Neural progenitor cell (in vitro differentiated cells): ENCODE results near the gene PHEX. TPM values are rescaled to one million over a fixed set of nuclear protein-coding genes. Genes with fewer than 3 reads are reported as not detected.

Source experiments
- DNase-seq: peaks from one replicate; pipeline ENCODE4 v3.0.0-alpha.2; 2016; ENCODE audit warnings: low spot score
- H2AFZ ChIP-seq: fragments of 200-600 bp; sonication (generic); replicated peaks from 2 replicates; pipeline ENCODE4 v1.6.1; 2016; ENCODE audit warnings: antibody characterized with exemption
- H3F3A ChIP-seq: fragments of 200-600 bp; sonication (generic); 2 replicates; pipeline ENCODE4 v1.6.1; 2016; ENCODE audit warnings: antibody characterized with exemption, low read depth
- H3K27ac ChIP-seq: fragments of 200-600 bp; sonication (generic); 2 replicates; pipeline ENCODE4 v1.5.1; 2016; ENCODE audit warnings: mild to moderate bottlenecking
- H3K27me3 ChIP-seq: fragments of 200-600 bp; sonication (generic); 2 replicates; pipeline ENCODE4 v1.6.1; 2016; ENCODE audit warnings: mild to moderate bottlenecking, moderate library complexity
- H3K36me3 ChIP-seq: fragments of 200-600 bp; sonication (generic); 2 replicates; pipeline ENCODE4 v1.5.1; 2016
- H3K4me1 ChIP-seq: fragments of 200-600 bp; sonication (generic); 2 replicates; pipeline ENCODE4 v1.6.1; 2016; ENCODE audit warnings: mixed run types
- H3K4me2 ChIP-seq: fragments of 200-600 bp; sonication (generic); 2 replicates; pipeline ENCODE4 v1.6.1; 2016
- H3K4me3 ChIP-seq: fragments of 200-600 bp; sonication (generic); 2 replicates; pipeline ENCODE4 v1.5.1; 2016
- H3K79me2 ChIP-seq: fragments of 200-600 bp; sonication (generic); 2 replicates; pipeline ENCODE4 v1.6.1; 2016; ENCODE audit warnings: low read depth
- H3K9ac ChIP-seq: fragments of 200-600 bp; sonication (generic); 2 replicates; pipeline ENCODE4 v1.6.1; 2016
- H3K9me3 ChIP-seq: fragments of 200-600 bp; sonication (generic); 2 replicates; pipeline ENCODE4 v1.5.1; 2016; ENCODE audit warnings: low read depth
- H4K20me1 ChIP-seq: fragments of 200-600 bp; sonication (generic); 2 replicates; pipeline ENCODE4 v1.6.1; 2016; ENCODE audit warnings: low read depth
- H3K27ac Mint-ChIP-seq: 3 replicates; pipeline ENCODE4 v1.8.0; 2021; ENCODE audit warnings: mixed read lengths
- H3K27me3 Mint-ChIP-seq: 2 replicates; pipeline ENCODE4 v1.8.0; 2022; ENCODE audit warnings: low read depth, mild to moderate bottlenecking, inconsistent platforms, moderate library complexity, mixed read lengths; ENCODE audit not compliant: insufficient read depth
- H3K36me3 Mint-ChIP-seq: 3 replicates; pipeline ENCODE4 v1.8.0; 2021; ENCODE audit warnings: mixed read lengths
- H3K4me1 Mint-ChIP-seq: 3 replicates; pipeline ENCODE4 v1.8.0; 2021; ENCODE audit warnings: mixed read lengths
- H3K4me3 Mint-ChIP-seq: 3 replicates; pipeline ENCODE4 v1.8.0; 2021; ENCODE audit warnings: mild to moderate bottlenecking, moderate library complexity, mixed read lengths
- H3K9me3 Mint-ChIP-seq: 3 replicates; pipeline ENCODE4 v1.8.0; 2020; ENCODE audit warnings: mixed read lengths
- EZH2 ChIP-seq: fragments of 200-600 bp; sonication (generic); IDR thresholded peaks from 2 replicates; pipeline ENCODE4 v1.6.1; 2017; ENCODE audit warnings: antibody characterized with exemption, mild to moderate bottlenecking, moderate library complexity
- EZH2phosphoT487 ChIP-seq: fragments of 200-600 bp; sonication (generic); IDR thresholded peaks from 2 replicates; pipeline ENCODE4 v1.6.1; 2017; ENCODE audit warnings: antibody characterized with exemption
- total RNA-seq: library from RNA; depleted of rRNA; stranded (reverse); fragments of >200 nt; gene quantifications from 2 replicates; pipeline ENCODE4 v1.2.3, GENCODE V29; 2015; ENCODE audit warnings: low replicate concordance
- TF ChIP-seq, protein P1 (sequence below): fragments of 200-600 bp; sonication (generic); IDR thresholded peaks from 2 replicates; pipeline ENCODE4 v1.5.1; 2017; ENCODE audit warnings: antibody characterized with exemption, mild to moderate bottlenecking

Gene PHEX
- total RNA-seq, 1 donor from 2014 or later = 0.07 TPM

DNA sequence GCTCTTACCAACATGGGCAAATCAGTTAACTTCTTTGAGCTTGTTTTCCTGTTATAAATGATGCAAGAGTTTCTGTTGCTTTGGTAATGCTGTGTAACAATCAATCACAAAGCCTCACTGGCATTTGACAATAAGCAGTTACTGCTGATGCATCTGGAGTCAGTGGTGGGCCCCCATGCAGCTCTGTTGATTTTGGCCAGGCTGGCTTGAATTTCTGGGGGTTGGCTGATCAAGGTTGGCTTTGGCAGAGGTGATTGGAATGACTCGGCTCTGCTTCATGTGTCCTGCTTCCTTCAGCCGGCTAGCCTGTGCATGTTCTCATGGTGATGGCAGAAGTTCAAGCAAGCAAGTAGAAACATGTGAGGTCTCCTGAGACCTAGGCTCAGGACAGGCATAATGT lies 90.4 kb downstream of the PHEX start:
- H3K27ac ChIP-seq = no peak overlapping the region
- peaks cover 3% of the 10 kb centered on the region for H3K27me3 Mint-ChIP-seq
- H3K9me3 ChIP-seq = peaks cover 6% of the 10 kb centered on the region
- H3K27ac Mint-ChIP-seq = no peak overlapping the region
- TF ChIP-seq EZH2 (no peak), EZH2phosphoT487 (no peak)
- TF ChIP-seq, protein P1, sequence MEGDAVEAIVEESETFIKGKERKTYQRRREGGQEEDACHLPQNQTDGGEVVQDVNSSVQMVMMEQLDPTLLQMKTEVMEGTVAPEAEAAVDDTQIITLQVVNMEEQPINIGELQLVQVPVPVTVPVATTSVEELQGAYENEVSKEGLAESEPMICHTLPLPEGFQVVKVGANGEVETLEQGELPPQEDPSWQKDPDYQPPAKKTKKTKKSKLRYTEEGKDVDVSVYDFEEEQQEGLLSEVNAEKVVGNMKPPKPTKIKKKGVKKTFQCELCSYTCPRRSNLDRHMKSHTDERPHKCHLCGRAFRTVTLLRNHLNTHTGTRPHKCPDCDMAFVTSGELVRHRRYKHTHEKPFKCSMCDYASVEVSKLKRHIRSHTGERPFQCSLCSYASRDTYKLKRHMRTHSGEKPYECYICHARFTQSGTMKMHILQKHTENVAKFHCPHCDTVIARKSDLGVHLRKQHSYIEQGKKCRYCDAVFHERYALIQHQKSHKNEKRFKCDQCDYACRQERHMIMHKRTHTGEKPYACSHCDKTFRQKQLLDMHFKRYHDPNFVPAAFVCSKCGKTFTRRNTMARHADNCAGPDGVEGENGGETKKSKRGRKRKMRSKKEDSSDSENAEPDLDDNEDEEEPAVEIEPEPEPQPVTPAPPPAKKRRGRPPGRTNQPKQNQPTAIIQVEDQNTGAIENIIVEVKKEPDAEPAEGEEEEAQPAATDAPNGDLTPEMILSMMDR = no peak
- no peak overlapping the region for H3K9ac ChIP-seq
- H3K4me3 ChIP-seq = no peak overlapping the region
- H2AFZ ChIP-seq = no peak overlapping the region
- H3K4me2 ChIP-seq = no peak overlapping the region
- no peaks in the 10 kb centered on the region for H3K9me3 Mint-ChIP-seq
- H3K36me3 ChIP-seq = no peaks in the 10 kb centered on the region
- no peak for DNase-seq
- H3K36me3 Mint-ChIP-seq = no peaks in the 10 kb centered on the region
- H3K27me3 ChIP-seq = no peaks in the 10 kb centered on the region
- H3K4me3 Mint-ChIP-seq = no peak overlapping the region
- H4K20me1 ChIP-seq = no peaks in the 10 kb centered on the region
- no peaks in the 10 kb centered on the region for H3K4me1 ChIP-seq
- no peaks in the 10 kb centered on the region for H3F3A ChIP-seq
- no peaks in the 10 kb centered on the region for H3K4me1 Mint-ChIP-seq
- H3K79me2 ChIP-seq = no peaks in the 10 kb centered on the region

DNA sequence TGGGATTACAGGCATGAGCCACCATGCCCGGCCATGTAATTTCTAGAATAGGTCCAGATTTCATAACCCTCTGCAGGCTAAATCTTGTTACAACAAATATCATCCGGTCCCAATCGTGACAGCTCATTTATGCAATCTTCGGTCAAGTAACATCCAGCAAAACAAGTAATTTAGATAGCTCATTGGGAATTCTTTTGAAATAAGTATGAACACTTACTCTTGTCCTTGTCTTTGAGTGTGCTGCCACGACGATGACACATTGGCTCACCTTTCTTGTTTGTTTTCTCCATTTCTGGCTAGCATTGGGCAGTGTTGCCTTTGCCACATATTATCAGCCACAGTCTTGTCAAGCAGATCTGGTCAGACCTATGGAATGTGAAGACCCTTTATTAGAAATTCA lies 92.0 kb downstream of the PHEX start:
- H3K4me1 Mint-ChIP-seq = no peaks in the 10 kb centered on the region
- H3K9ac ChIP-seq = no peak overlapping the region
- no peak overlapping the region for H3K27ac ChIP-seq
- no peak for DNase-seq
- no peaks in the 10 kb centered on the region for H3K36me3 ChIP-seq
- H3K79me2 ChIP-seq = no peaks in the 10 kb centered on the region
- H2AFZ ChIP-seq = no peak overlapping the region
- H3K27me3 ChIP-seq = no peaks in the 10 kb centered on the region
- H3K4me3 ChIP-seq = no peak overlapping the region
- no peak overlapping the region for H3K27ac Mint-ChIP-seq
- H3F3A ChIP-seq = no peaks in the 10 kb centered on the region
- H4K20me1 ChIP-seq = no peaks in the 10 kb centered on the region
- TF ChIP-seq EZH2phosphoT487 (no peak), EZH2 (no peak)
- no peaks in the 10 kb centered on the region for H3K4me1 ChIP-seq
- H3K4me2 ChIP-seq = no peak overlapping the region
- H3K9me3 Mint-ChIP-seq = no peaks in the 10 kb centered on the region
- H3K36me3 Mint-ChIP-seq = no peaks in the 10 kb centered on the region
- H3K27me3 Mint-ChIP-seq = peaks cover 3% of the 10 kb centered on the region
- no peak overlapping the region for H3K4me3 Mint-ChIP-seq
- H3K9me3 ChIP-seq = peaks cover 6% of the 10 kb centered on the region

DNA sequence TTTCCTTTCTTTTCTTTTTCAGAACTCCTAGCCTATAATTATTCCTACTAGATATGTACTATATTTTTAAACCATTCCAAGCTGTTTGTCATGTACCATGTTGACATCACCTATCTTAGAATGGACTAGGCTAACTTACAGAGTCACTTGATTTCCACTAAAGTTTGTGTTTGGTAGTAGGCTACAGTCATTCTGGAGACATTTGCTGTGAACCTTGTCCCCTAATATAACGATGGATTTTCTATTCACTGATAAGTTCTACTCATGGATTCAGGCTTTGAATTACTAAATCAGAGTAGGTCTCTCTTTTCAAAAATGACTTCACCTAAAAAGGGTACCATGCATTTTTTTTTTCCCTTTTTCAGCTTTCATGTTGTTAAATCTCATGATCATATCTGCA lies 93.4 kb downstream of the PHEX start:
- TF ChIP-seq, protein P1 = no peak
- TF ChIP-seq EZH2phosphoT487 (no peak), EZH2 (no peak)
- Histone ChIP-seq H3K4me1 (no peaks in the 10 kb centered on the region), H3K27me3 (no peaks in the 10 kb centered on the region), H3K27ac (no peak overlapping the region), H2AFZ (no peak overlapping the region), H3K79me2 (no peaks in the 10 kb centered on the region), H3K9me3 (peaks cover 6% of the 10 kb centered on the region), H3K36me3 (no peaks in the 10 kb centered on the region), H3K9ac (no peak overlapping the region), H3K4me2 (no peak overlapping the region), H3F3A (no peaks in the 10 kb centered on the region), H4K20me1 (no peaks in the 10 kb centered on the region), H3K4me3 (no peak overlapping the region)
- Mint-ChIP-seq H3K4me3 (no peak overlapping the region), H3K9me3 (no peaks in the 10 kb centered on the region), H3K36me3 (no peaks in the 10 kb centered on the region), H3K4me1 (no peaks in the 10 kb centered on the region), H3K27me3 (peaks cover 4% of the 10 kb centered on the region), H3K27ac (no peak overlapping the region)
- no peak for DNase-seq

DNA sequence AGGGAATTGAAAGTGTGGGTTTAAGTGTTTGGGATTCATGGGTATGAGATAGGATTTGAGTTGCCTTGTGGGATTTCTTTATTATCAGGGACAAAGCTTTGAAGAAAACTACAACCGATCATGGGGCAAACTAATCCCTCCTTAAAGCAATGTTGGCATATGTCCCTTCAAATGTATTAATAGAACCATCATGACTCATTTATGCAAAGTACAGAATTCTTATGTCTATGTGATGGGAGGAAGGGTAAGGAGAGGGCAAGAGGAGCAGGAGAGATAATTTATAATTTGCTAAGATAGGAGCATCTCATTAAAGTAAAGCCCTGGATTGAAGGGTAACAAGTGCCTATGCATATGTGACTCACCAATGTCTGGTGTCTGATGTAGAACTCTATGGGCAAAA lies 94.2 kb downstream of the PHEX start:
- H3K36me3 Mint-ChIP-seq = no peaks in the 10 kb centered on the region
- no peaks in the 10 kb centered on the region for H3K36me3 ChIP-seq
- no peaks in the 10 kb centered on the region for H3K9me3 Mint-ChIP-seq
- no peak overlapping the region for H2AFZ ChIP-seq
- H3K27ac ChIP-seq = no peak overlapping the region
- no peak for DNase-seq
- H3K27ac Mint-ChIP-seq = no peak overlapping the region
- no peaks in the 10 kb centered on the region for H4K20me1 ChIP-seq
- H3K9me3 ChIP-seq = peaks cover 6% of the 10 kb centered on the region
- H3K4me3 ChIP-seq = no peak overlapping the region
- no peaks in the 10 kb centered on the region for H3F3A ChIP-seq
- TF ChIP-seq EZH2phosphoT487 (no peak), EZH2 (no peak)
- TF ChIP-seq, protein P1 = no peak
- peaks cover 4% of the 10 kb centered on the region for H3K27me3 Mint-ChIP-seq
- H3K9ac ChIP-seq = no peak overlapping the region
- no peaks in the 10 kb centered on the region for H3K79me2 ChIP-seq
- no peak overlapping the region for H3K4me2 ChIP-seq
- no peaks in the 10 kb centered on the region for H3K4me1 Mint-ChIP-seq
- no peak overlapping the region for H3K4me3 Mint-ChIP-seq
- no peaks in the 10 kb centered on the region for H3K4me1 ChIP-seq
- no peaks in the 10 kb centered on the region for H3K27me3 ChIP-seq
